GM18951 (cell line): ENCODE measurements around the gene ELL2.

ENCODE experiments used
- POLR2A ChIP-seq: IDR thresholded peaks from 4 replicates; pipeline ENCODE4 v1.6.1; 2011; ENCODE audit warnings: mild to moderate bottlenecking; ENCODE audit not compliant: insufficient read length, insufficient read depth; ENCODE audit errors: extremely low read depth
- in situ Hi-C: fragments of 300-500 bp; cut with MboI; formaldehyde crosslinking; loops from one replicate; pipeline ENCODE4 v1.12.0; 2022; ENCODE audit warnings: low sequenced_read_pairs, mixed read lengths, inconsistent platforms; ENCODE audit not compliant: unreplicated experiment

ELL2 gene

DNA sequence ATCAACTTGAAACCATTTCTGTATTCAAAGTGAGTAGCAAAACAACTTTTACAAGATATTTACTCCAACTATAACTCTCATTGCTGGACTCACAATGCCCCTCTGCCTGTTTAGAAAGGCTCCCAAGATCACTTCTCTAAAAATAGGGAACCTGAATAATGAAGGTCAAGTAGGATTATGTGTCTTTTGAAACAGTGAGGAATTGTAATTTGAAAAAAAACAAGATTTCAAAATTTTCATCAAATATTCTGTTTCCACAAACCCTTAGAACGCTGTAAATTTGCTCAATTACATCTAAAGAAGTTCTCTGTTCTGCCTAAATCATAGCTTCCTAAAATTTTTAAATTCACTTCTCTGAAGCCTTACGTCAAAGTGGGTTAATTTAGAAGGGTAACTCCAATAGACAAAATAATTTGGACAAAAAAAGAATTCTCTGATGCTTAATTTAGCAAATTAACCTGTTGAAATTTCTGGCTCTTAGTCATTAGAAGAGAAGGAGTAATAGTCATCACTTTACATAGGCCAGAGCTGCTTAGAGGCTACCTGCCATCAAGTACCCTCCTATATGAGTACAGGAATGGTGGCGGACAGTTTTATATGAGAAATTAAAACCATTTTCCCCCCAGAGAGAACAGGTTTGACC, 4.0 kb downstream of the ELL2 start:
- TF ChIP-seq POLR2A: no peak
- in situ Hi-C loops: no loop called here

DNA sequence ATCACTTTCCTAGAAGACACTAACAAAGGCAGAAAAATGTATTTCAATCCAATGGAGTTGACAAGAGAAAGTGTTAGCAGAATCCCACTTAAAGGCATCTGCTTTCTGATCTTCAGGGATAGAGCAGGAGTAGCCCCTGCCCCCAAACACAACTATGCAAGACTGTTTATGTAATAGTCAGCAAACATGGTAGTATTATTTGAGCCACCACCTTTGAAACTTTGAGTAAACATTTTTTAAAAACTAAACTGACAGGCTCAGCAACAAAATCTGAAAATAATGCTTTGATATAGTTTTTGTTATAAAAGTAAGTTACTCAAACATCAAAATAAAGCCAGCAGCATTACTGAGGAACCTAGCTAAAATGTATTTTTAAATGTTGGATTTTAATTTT, 4.8 kb downstream of the ELL2 start:
- no peak for TF ChIP-seq POLR2A
- in situ Hi-C loops: no loop called here

DNA sequence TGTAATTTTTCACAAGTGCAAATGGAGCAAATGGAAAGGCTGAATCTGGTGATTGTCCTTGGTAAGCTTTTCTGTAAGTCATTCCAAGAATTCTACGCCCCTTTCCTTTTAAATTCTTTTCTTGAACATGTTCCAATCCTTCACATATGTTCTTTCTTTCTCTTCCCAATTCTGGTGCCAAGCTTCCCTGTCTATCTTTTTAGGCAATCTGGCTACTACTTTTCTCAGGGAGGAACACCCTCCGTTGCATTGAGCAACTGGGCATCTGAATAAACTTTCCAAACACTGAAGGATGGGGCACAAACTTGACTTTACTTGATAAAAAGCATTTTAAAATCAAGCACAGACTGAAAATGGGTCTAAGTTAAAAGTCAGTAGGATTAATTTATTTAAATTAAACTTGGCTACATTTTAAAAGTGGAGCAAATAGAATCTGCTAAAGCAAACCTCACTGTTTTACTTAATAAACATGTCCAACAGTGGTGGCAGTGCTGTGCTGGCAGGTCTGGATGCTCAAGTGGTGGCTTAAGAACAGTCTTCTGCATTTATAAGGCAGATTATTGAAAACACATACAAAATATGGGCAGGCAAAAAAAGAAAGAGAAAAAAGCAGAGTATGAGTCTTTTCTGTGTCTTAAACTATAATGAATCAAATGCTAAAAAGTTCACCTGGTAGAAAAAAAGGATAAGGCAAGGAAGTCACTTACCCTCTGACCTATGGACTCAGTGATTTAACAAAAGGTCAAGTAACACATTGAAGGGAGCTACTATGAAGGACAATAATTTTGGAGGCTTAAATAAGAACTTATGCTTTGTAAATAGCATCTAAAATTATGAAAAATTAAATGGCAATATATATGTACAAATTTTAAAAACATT, 5.4 kb downstream of the ELL2 start:
- TF ChIP-seq POLR2A: no peak
- in situ Hi-C loops: no loop called here

DNA sequence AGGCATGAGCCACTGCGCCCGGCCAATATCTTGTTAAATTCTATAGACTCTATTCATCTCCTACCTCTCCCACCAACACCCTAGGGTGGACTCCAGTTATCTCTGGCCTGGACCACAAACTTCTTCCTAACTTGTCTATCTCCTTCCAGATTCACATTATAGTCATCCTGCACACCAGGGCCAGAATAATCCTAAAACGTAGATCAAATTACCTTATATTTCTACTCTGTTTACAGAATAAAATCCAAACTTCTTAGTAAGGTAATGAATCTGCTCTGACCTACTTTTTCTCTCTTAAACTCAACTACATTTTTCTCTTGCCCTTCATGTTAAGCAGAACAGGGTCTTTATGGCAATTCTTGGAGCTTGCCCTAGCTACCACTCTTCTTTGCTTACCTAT, 6.9 kb downstream of the ELL2 start:
- TF ChIP-seq POLR2A: no peak
- in situ Hi-C loops: no loop called here

DNA sequence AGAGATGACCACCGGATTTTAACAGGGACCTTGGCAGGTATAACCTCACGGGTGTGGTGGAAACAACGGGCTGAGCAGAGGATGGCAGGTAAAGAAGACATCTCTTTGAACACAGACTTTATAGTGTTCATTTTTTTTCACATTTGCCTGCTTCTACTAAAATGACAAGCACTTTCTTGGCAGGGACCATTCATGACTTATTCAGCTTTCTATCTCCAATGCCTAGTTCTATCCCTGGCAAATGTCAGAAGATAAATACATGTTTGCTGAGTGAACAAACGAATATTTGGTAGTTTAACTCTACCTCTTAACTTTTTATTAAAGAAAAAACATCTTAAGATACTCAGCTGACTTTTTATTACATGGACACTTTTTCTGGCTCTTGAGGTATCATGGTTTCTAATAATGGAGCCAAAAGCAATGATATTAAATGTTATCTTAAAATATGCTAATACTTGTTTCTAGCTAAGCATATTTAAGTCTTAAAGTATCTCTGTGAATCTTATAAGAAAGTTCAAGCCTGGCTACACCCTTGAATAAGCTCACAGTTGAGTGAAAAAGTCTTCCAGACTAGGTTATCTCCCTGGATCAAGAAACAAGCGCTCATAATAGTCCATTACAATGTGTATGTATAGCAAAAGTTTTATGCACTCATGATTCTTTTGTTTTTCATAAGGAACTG, 8.5 kb downstream of the ELL2 start:
- no peak for TF ChIP-seq POLR2A
- in situ Hi-C loops: no loop called here

DNA sequence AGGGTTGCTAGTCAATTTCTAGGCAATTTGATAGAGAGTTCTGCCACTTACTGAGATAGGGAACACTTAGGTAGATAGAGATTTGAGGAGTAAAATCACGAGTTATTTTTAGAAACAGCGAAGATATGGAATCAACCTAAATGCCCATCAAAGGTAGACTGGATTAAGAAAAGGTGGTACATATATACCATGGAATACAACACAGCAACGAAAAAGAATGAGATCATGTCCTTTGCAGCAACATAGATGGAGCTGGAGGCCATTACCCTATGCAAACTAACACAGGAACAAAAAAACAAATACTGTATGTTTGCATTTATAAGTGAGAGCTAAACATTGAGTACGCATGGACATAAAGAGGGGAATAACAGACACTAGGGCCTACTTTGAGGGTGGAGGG, 9.7 kb downstream of the ELL2 start:
- no peak for TF ChIP-seq POLR2A
- in situ Hi-C loops: no loop called here

DNA sequence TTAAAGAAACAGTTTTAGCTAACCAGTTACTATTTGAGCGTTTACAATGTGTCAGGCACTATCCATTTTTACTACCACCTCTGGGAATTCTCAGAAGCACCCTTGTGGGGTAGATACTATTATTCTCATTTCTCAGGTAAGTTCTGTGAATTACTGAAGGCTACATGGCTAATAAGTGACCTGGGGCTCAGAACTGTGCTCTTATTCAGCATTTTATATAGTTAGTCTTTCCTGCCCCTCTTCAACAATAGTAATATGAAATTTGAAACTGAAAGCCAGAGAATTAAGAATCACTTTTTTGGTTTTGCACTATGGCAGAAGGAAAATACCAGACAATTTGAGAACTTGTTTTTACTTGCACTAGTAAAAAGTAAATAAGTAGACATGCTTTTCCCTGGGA, 11.8 kb downstream of the ELL2 start:
- no peak for TF ChIP-seq POLR2A
- in situ Hi-C loops: no loop called here

DNA sequence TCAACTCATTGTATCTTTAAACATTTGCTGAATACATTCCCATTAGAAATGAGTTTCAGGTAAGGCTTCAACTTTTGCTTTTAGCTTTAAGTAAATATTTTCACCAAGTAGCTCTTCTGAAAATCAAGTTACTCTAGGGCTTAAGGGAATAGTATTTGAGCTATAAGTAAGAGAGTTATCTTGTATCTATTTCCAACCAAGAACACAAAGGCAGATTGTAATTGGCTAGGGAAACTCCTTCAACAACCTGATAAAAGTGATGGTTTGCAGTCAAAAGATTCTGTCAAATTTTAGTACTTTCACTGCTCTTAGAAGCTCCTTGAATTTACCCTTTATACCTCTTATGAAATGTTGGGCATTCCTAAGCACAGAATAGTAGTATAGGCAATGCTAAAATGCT, 13.0 kb downstream of the ELL2 start:
- TF ChIP-seq POLR2A: no peak
- in situ Hi-C loops: no loop called here

DNA sequence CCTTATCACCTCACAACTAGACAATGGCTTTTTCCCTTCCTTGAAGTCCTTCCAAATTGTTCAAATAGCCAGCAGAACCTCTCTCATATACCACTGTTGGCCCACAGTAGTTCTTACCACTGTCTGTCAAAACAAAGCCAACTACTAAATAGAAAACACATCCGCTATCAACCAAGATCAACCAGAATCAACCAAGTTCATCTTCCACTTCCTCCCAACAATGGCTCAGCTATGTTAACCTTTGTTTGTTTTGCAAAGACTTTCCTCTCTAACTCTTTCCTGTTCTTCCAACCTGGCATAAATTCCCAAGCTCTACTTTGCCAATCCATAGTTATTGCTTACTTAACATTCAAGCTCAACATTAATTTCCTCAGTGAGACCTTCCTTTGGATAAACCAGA, 15.2 kb downstream of the ELL2 start:
- in situ Hi-C loops: no loop called here
- TF ChIP-seq POLR2A: no peak

DNA sequence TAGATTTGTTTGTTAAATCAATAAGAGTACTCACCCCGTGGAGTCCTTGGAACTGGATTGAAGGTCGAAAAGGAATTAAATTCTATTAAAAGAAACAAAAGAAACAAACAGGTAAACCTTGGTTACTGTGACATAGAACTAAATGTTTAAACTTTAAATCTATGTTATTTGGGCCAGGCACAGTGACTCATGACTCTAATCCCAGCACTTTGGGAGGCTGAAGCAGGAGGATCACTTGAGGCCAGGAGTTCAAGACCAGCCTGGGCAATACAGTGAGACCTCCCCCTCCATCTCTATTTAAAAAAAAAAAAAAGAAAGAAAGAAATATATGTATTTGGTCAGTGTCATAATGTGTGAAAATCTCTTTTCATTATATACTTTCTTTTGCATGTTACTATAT, 18.7 kb downstream of the ELL2 start:
- in situ Hi-C loops: no loop called here
- no peak for TF ChIP-seq POLR2A

DNA sequence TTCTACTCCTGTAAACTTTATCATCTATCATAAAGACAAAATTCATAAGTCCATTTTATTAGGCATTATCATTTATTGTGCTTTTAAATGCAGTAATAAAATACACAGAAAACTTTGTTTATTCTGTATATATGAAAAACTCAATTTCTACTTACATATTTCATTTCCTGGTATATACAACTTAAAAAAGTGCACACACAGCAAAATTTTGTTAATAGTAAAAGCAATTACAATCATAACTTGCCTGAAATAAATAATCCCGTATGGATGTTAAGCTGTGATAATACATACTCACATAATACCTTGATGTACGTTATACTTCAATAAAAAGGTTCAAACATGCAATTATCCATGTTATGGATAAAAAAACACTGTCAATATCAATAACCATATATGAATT, 19.2 kb downstream of the ELL2 start:
- in situ Hi-C loops: no loop called here
- no peak for TF ChIP-seq POLR2A

DNA sequence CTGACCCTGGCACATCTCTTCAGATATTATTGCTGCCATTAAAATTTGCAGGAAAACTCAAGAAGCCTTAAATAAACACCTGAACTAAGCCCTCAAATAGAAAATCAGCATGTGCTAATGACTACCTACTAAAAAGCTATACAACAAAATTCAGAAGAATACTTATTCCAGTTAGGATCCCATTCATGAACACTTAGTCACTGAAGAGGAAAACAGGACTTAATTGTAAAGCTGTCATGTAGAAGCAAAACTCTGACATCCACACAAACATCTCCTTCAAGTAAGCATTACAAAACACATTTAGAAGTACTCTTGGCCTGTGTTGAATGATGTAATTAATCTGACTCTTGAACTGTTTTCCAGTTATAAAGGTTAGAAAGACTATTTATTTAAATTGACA, 19.9 kb downstream of the ELL2 start:
- TF ChIP-seq POLR2A: no peak
- in situ Hi-C loops: no loop called here

DNA sequence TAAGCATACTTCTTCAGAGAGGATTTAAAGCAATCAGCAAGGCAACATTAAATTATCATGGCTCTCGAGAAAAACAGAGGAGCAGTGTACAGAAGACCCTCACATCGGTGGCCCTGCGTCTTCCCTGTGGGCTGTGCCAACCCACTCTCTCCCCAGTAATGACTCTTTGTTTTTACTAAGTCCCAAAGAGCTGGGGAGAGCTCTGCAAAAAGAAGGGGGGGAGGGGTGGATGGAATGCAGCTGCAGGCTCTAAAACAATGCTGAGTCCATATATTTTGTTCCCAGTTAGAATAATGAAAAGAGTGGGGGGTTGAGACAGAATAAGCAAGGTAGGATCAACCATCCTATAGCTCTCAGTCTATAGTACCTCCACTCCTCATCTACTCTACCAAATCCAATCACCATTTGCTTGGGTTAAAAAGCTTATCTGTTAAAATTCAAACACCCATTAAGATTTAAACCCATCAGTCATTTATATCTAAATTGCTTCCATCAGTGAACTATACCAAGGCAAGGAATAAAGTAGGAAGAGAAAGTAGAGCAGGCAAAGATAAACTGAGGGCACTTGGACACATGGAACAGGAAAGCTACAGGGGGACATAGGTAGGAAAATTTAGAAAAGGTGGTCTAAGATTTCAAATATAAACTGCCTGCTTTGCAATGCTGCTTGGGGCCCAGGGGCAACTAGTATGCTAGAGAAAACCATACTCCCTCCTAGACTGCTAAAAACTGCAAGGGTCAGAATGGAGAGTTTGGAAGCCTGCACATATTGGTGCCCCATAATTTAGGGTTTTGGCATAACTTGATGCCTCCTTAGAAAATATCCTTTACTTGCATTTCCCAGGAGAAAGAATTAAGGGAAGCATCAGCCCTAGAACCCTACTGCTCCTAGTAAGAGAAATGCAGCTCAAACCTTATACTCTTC, 20.6 kb downstream of the ELL2 start:
- TF ChIP-seq POLR2A: no peak
- in situ Hi-C loops: no loop called here

DNA sequence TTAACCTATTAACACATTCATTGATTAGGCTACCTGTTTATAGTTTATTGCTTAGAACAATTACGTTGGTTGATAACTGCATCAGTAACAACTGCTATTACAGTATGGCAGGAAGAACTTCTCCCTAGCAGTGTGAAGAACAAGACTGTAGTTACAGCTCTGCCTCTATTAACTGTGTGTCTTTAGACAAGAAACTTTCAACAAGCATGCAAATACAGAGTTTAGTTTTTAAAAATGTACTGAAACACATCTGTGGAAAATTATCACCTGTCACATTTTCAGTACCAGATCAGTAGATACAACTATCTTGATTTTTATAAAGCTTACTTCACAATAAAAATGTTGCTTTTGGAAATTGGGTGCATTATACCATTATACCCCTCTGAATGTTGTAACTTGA, 22.2 kb downstream of the ELL2 start:
- in situ Hi-C loops: no loop called here

More for the DNA sequence above, 22.2 kb downstream of the ELL2 start:
- no peak for TF ChIP-seq POLR2A
